SU-DHL-6 (cell line): ENCODE results near the gene B4GALT5.

Experiments used
- H2AFZ ChIP-seq: fragments of 200-600 bp; sonication (generic); 2 replicates; pipeline ENCODE4 v1.6.1; 2014; ENCODE audit warnings: low read depth, mild to moderate bottlenecking, moderate library complexity, mixed read lengths, antibody characterized with exemption, low read length; ENCODE audit not compliant: severe bottlenecking
- H3F3A ChIP-seq: fragments of 200-600 bp; shearing (Covaris generic); 2 replicates; pipeline ENCODE4 v1.6.0; 2016; ENCODE audit warnings: antibody characterized with exemption, mild to moderate bottlenecking; ENCODE audit not compliant: insufficient read depth
- H3K27ac ChIP-seq: fragments of 200-600 bp; sonication (generic); 2 replicates; pipeline ENCODE4 v1.5.1; 2016; ENCODE audit warnings: low read depth, mild to moderate bottlenecking, low read length, moderate library complexity, mixed read lengths
- H3K27me3 ChIP-seq: fragments of 200-600 bp; sonication (generic), shearing (Covaris generic); 2 replicates; pipeline ENCODE4 v1.6.0; 2014; ENCODE audit warnings: mild to moderate bottlenecking, low read length
- H3K36me3 ChIP-seq: fragments of 200-600 bp; sonication (generic); 2 replicates; pipeline ENCODE4 v1.6.1; 2014; ENCODE audit warnings: mild to moderate bottlenecking, low read length, mixed read lengths
- H3K4me2 ChIP-seq: fragments of 300-600, 200-600 bp; shearing (Covaris generic), sonication (generic); 2 replicates; pipeline ENCODE4 v1.6.0; 2014; ENCODE audit warnings: low read length, low read depth, mild to moderate bottlenecking; ENCODE audit not compliant: poor library complexity, severe bottlenecking
- H3K4me3 ChIP-seq: fragments of 200-600 bp; sonication (generic); 2 replicates; pipeline ENCODE4 v1.5.1; 2014; ENCODE audit warnings: antibody characterized with exemption, low read length, mild to moderate bottlenecking, mixed read lengths; ENCODE audit not compliant: insufficient read depth, poor library complexity, severe bottlenecking
- H3K79me2 ChIP-seq: fragments of 200-600 bp; sonication (generic); 2 replicates; pipeline ENCODE4 v1.6.1; 2014; ENCODE audit warnings: mild to moderate bottlenecking, low read length, moderate library complexity; ENCODE audit not compliant: insufficient read depth
- H3K9ac ChIP-seq: fragments of 200-600 bp; sonication (generic); 2 replicates; pipeline ENCODE4 v1.7.0; 2014; ENCODE audit warnings: mild to moderate bottlenecking, low read length
- H3K9me2 ChIP-seq: fragments of 200-600 bp; sonication (generic); replicated peaks from 2 replicates; pipeline ENCODE4 v1.6.1; 2014; ENCODE audit warnings: low read length; ENCODE audit not compliant: insufficient read depth
- H3K9me3 ChIP-seq: fragments of 200-600 bp; sonication (generic); 2 replicates; pipeline ENCODE4 v1.6.1; 2014; ENCODE audit warnings: low read length, mixed read lengths; ENCODE audit not compliant: insufficient read depth
- H4K20me1 ChIP-seq: fragments of 200-600 bp; sonication (generic); 2 replicates; pipeline ENCODE4 v1.6.1; 2014; ENCODE audit warnings: low read depth, mild to moderate bottlenecking, antibody characterized with exemption, low read length, moderate library complexity, mixed read lengths
- CTCF ChIP-seq: fragments of 200-600 bp; sonication (generic); IDR thresholded peaks from one replicate; pipeline ENCODE4 v1.5.1; 2017; ENCODE audit warnings: antibody characterized with exemption, mild to moderate bottlenecking, low read length, moderate library complexity; ENCODE audit not compliant: insufficient read depth, poor library complexity, severe bottlenecking
- EZH2phosphoT487 ChIP-seq: fragments of 200-600 bp; sonication (generic), shearing (Covaris generic); conservative IDR thresholded peaks from 2 replicates; pipeline ENCODE4 v1.6.1; 2018; ENCODE audit warnings: mild to moderate bottlenecking, antibody characterized with exemption, low read length, moderate library complexity, mixed read lengths

The B4GALT5 gene

DNA sequence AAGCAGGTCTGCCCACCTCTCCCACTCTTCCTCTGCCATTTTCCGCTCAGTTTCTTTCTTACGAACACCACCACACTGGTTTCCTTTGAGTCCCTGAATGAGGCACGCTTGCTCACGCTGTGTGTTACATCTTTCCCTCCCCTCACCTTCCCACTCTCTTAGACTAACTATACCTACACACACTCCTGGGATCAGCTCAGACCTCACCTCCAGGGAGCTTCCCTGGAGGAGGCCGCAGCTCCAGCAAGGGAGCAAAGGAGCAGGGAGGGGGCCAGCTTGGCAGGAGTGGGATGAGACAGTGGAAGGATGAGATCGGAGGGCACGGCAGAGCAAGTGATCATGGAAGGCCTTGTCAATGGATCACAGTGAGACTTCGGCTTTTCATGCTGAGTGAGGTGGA lies 28.3 kb upstream of the B4GALT5 start:
- no peaks in the 10 kb centered on the region for H3K36me3 ChIP-seq
- H3K4me2 ChIP-seq: no peak overlapping the region
- H3F3A ChIP-seq: 0 out of 2 replicates have a peak, but pooled peaks cover 3% of the 10 kb centered on the region
- no peak overlapping the region for H3K9ac ChIP-seq
- no peaks in the 10 kb centered on the region for H3K27me3 ChIP-seq
- H3K9me3 ChIP-seq: no peaks in the 10 kb centered on the region
- no peak overlapping the region for H3K4me3 ChIP-seq
- no peaks in the 10 kb centered on the region for H3K79me2 ChIP-seq
- no peak overlapping the region for H3K27ac ChIP-seq
- no peak overlapping the region for H2AFZ ChIP-seq
- no peaks in the 10 kb centered on the region for H4K20me1 ChIP-seq
- H3K9me2 ChIP-seq: no peaks in the 10 kb centered on the region
- no peak for TF ChIP-seq CTCF
- no peak for TF ChIP-seq EZH2phosphoT487

DNA sequence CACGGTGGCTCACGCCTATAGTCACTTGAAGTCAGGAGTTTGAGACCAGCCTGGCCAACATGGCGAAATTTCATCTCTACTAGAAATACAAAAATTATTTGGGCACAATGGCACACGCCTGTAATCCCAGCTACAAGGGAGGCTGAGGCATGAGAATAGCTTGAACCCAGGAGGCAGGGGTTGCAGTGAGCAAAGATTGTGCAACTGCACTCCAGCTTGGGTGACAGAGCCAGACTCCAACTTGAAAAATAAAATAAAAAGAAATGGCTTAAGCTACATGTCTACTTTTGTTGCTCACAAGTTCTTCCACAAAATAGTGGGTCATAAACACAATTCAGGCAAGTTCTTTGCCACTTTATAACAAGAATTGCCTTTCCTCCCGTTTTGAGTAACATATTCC lies 27.1 kb upstream of the B4GALT5 start:
- Histone ChIP-seq H3F3A (0 out of 2 replicates have a peak, but pooled peaks cover 3% of the 10 kb centered on the region), H3K27me3 (no peaks in the 10 kb centered on the region), H3K9me2 (no peaks in the 10 kb centered on the region), H3K79me2 (no peaks in the 10 kb centered on the region), H4K20me1 (no peaks in the 10 kb centered on the region), H3K4me2 (no peak overlapping the region), H3K27ac (no peak overlapping the region), H3K9me3 (no peaks in the 10 kb centered on the region), H3K36me3 (no peaks in the 10 kb centered on the region), H3K4me3 (no peak overlapping the region), H3K9ac (no peak overlapping the region), H2AFZ (no peak overlapping the region)
- TF ChIP-seq EZH2phosphoT487 (no peak), CTCF (no peak)

GRCh38 chr20:49739042-49739441 lies 25.4 kb upstream of the B4GALT5 start:
- Histone ChIP-seq H3K4me2 (no peak overlapping the region), H3K9me2 (no peaks in the 10 kb centered on the region), H3K27me3 (no peaks in the 10 kb centered on the region), H3K4me3 (no peak overlapping the region), H3F3A (no peaks in the 10 kb centered on the region), H4K20me1 (no peaks in the 10 kb centered on the region), H2AFZ (no peak overlapping the region), H3K9me3 (no peaks in the 10 kb centered on the region), H3K27ac (no peak overlapping the region), H3K79me2 (no peaks in the 10 kb centered on the region), H3K36me3 (no peaks in the 10 kb centered on the region), H3K9ac (no peak overlapping the region)
- TF ChIP-seq EZH2phosphoT487 (no peak), CTCF (no peak)

DNA sequence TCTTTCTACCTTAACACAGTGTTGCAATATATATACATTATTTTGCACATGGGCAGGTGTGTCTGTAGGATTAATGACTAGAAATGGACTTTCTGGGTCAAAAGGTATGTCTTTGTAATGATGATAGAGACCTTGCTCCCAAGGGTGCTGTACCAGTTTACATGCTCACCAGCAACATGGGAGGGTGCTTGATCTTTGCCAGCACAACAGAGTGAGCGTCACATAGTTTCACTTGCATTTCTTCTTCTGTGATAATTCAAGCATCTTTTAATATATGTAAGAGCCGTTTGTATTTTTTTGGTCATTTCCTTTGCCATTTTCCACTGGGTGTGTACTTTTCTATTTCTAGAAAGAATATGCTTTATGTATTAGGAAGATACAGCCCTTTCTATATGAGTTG lies 23.6 kb upstream of the B4GALT5 start:
- no peak for TF ChIP-seq CTCF
- no peak for TF ChIP-seq EZH2phosphoT487
- H3K9ac ChIP-seq: no peak overlapping the region
- H2AFZ ChIP-seq: no peak overlapping the region

More for the DNA sequence above, 23.6 kb upstream of the B4GALT5 start:
- Histone ChIP-seq H3K4me2 (no peak overlapping the region), H3K79me2 (no peaks in the 10 kb centered on the region), H3K4me3 (no peak overlapping the region), H3K36me3 (no peaks in the 10 kb centered on the region), H3K9me3 (no peaks in the 10 kb centered on the region), H3K27me3 (no peaks in the 10 kb centered on the region), H4K20me1 (no peaks in the 10 kb centered on the region), H3K9me2 (no peaks in the 10 kb centered on the region), H3F3A (no peaks in the 10 kb centered on the region), H3K27ac (no peak overlapping the region)
